ENCODE results near the gene CHRM1.

CHRM1 gene

GRCh38 chr11:62883673-62884072 lies 37.5 kb downstream of the CHRM1 start:
- Mint-ChIP-seq H3K4me3 (peak overlapping the region; percentile 99 to 100 (median 100)), H3K4me1 (peaks cover 55% of the 10 kb centered on the region), H3K36me3 (ENCODE audit: low read depth) (peaks cover 60% of the 10 kb centered on the region), H3K27ac (peak overlapping the region; percentile 99 to 100 (median 99)), H3K9me3 (no peaks in the 10 kb centered on the region), H3K27me3 (ENCODE audit: low read depth) (no peaks in the 10 kb centered on the region)
- TF ChIP-seq CTCF (IDR thresholded peaks at IDR 0.05; ENCODE audit: unreplicated experiment in 3 of 3): no peak

GRCh38 chr11:62882788-62883501 lies 38.2 kb downstream of the CHRM1 start:
- TF ChIP-seq CTCF (IDR thresholded peaks at IDR 0.05; ENCODE audit: unreplicated experiment in 3 of 3): no peak
- Mint-ChIP-seq H3K4me3 (peak overlapping the region; percentile 99 to 100 (median 100)), H3K27me3 (ENCODE audit: low read depth) (no peaks in the 10 kb centered on the region), H3K27ac (peak overlapping the region; percentile 99 to 100 (median 99)), H3K9me3 (no peaks in the 10 kb centered on the region), H3K4me1 (peaks cover 52% of the 10 kb centered on the region), H3K36me3 (ENCODE audit: low read depth) (peaks cover 53% of the 10 kb centered on the region)

GRCh38 chr11:62882431-62882749 lies 38.8 kb downstream of the CHRM1 start:
- peak overlapping the region; percentile 99 to 100 (median 99) for H3K27ac Mint-ChIP-seq
- no peak for TF ChIP-seq CTCF (IDR thresholded peaks at IDR 0.05; ENCODE audit: unreplicated experiment in 3 of 3)
- no peaks in the 10 kb centered on the region for H3K9me3 Mint-ChIP-seq
- H3K36me3 Mint-ChIP-seq (ENCODE audit: low read depth): peaks cover 53% of the 10 kb centered on the region
- peaks cover 52% of the 10 kb centered on the region for H3K4me1 Mint-ChIP-seq
- H3K4me3 Mint-ChIP-seq: peak overlapping the region; percentile 99 to 100 (median 100)
- H3K27me3 Mint-ChIP-seq (ENCODE audit: low read depth): no peaks in the 10 kb centered on the region

- no peaks in the 10 kb centered on the region for H3K27me3 Mint-ChIP-seq (ENCODE audit: low read depth)
- peak in 1 of 3 experiments; percentile 5 for TF ChIP-seq CTCF (IDR thresholded peaks at IDR 0.05; ENCODE audit: unreplicated experiment in 3 of 3)
- H3K4me3 Mint-ChIP-seq: peak overlapping the region; percentile 99 to 100 (median 100)
- H3K27ac Mint-ChIP-seq: peak overlapping the region; percentile 99 to 100 (median 99)
- peaks cover 52% of the 10 kb centered on the region for H3K4me1 Mint-ChIP-seq
- peaks cover 53% of the 10 kb centered on the region for H3K36me3 Mint-ChIP-seq (ENCODE audit: low read depth)
- H3K9me3 Mint-ChIP-seq: no peaks in the 10 kb centered on the region
Measured at GRCh38 chr11:62881579-62882430, 39.4 kb downstream of the CHRM1 start.

- peaks cover 52% of the 10 kb centered on the region for H3K36me3 Mint-ChIP-seq (ENCODE audit: low read depth)
- peaks cover 52% of the 10 kb centered on the region for H3K4me1 Mint-ChIP-seq
- H3K4me3 Mint-ChIP-seq: peak within 1 kb of the TSS; percentile 99 to 100 (median 100)
- H3K27me3 Mint-ChIP-seq (ENCODE audit: low read depth): no peaks in the 10 kb centered on the region
- peak within 1 kb of the TSS; percentile 99 to 100 (median 99) for H3K27ac Mint-ChIP-seq
- H3K9me3 Mint-ChIP-seq: no peaks in the 10 kb centered on the region
- peak; percentile 50 to 79 (median 53) for TF ChIP-seq CTCF (IDR thresholded peaks at IDR 0.05; ENCODE audit: unreplicated experiment in 3 of 3)
Measured at GRCh38 chr11:62880803-62881578, 40.2 kb downstream of the CHRM1 start, which contains the start of gene SLC3A2. TSS of gene SLC3A2 (plus strand) at chr11:62880896. CDS start at chr11:62881024, 128 bp downstream.
